Glutamatergic neuron (in vitro differentiated cells): ENCODE measurements around the gene DOP1A. TPM values are rescaled to one million over a fixed set of nuclear protein-coding genes. Genes with fewer than 3 reads are reported as not detected.
A peak's percentile ranks its signal among the peaks of the same experiment; 100 is the strongest.

ENCODE experiments used
- DNase-seq: peaks from one replicate; pipeline ENCODE4 v3.0.0; 2022
- H3K27ac Mint-ChIP-seq: one replicate; pipeline ENCODE4 v1.8.0; 2020; ENCODE audit warnings: mild to moderate bottlenecking, mixed read lengths, inconsistent platforms; ENCODE audit not compliant: unreplicated experiment
- H3K27me3 Mint-ChIP-seq: one replicate; pipeline ENCODE4 v1.8.0; 2020; ENCODE audit warnings: mild to moderate bottlenecking, moderate library complexity, mixed read lengths, inconsistent platforms; ENCODE audit not compliant: unreplicated experiment
- H3K36me3 Mint-ChIP-seq: one replicate; pipeline ENCODE4 v1.8.0; 2020; ENCODE audit warnings: mild to moderate bottlenecking, mixed read lengths, inconsistent platforms; ENCODE audit not compliant: unreplicated experiment
- H3K4me1 Mint-ChIP-seq: one replicate; pipeline ENCODE4 v1.8.0; 2020; ENCODE audit warnings: mild to moderate bottlenecking, low read depth, mixed read lengths, inconsistent platforms; ENCODE audit not compliant: unreplicated experiment
- H3K4me3 Mint-ChIP-seq: one replicate; pipeline ENCODE4 v1.8.0; 2020; ENCODE audit warnings: mild to moderate bottlenecking, mixed read lengths, inconsistent platforms; ENCODE audit not compliant: unreplicated experiment
- H3K9me3 Mint-ChIP-seq: one replicate; pipeline ENCODE4 v1.8.0; 2020; ENCODE audit warnings: mild to moderate bottlenecking, moderate library complexity, mixed read lengths, inconsistent platforms; ENCODE audit not compliant: unreplicated experiment
- CTCF ChIP-seq: fragments of 200-600 bp; sonication (generic); IDR thresholded peaks from one replicate; pipeline ENCODE4 v1.5.0; 2021; ENCODE audit not compliant: partially characterized antibody, unreplicated experiment
- total RNA-seq: library from RNA; stranded (reverse); fragmentation: NEBNext Ultra II Directional; extraction: Animal tissue kit (Norgen Biotek cat#: 25700); gene quantifications from one replicate; pipeline ENCODE4 v1.2.1, GENCODE V29; 2021; ENCODE audit not compliant: unreplicated experiment

The DOP1A gene
- total RNA-seq, 1 donor from 2014 or later, result 40.8 TPM

- Mint-ChIP-seq H3K27me3 (no peaks in the 10 kb centered on the region), H3K9me3 (no peaks in the 10 kb centered on the region), H3K4me3 (no peak overlapping the region), H3K4me1 (peaks cover 6% of the 10 kb centered on the region), H3K27ac (no peak overlapping the region), H3K36me3 (no peaks in the 10 kb centered on the region)
- no peak for DNase-seq
- TF ChIP-seq CTCF, result no peak
Measured at GRCh38 chr6:83053678-83054077, 13.8 kb upstream of the DOP1A start.

- no peaks in the 10 kb centered on the region for H3K36me3 Mint-ChIP-seq
- DNase-seq, result peak; percentile 42
- H3K27me3 Mint-ChIP-seq, result peaks cover 1% of the 10 kb centered on the region
- H3K27ac Mint-ChIP-seq, result no peak overlapping the region
- H3K4me3 Mint-ChIP-seq, result no peak overlapping the region
- no peaks in the 10 kb centered on the region for H3K9me3 Mint-ChIP-seq
- H3K4me1 Mint-ChIP-seq, result peaks cover 6% of the 10 kb centered on the region
- peak; percentile 90 for TF ChIP-seq CTCF
Measured at GRCh38 chr6:83055366-83055964, 12.0 kb upstream of the DOP1A start.

GRCh38 chr6:83057705-83058321 lies 9.7 kb upstream of the DOP1A start:
- TF ChIP-seq CTCF, result peak; percentile 61
- no peak overlapping the region for H3K4me3 Mint-ChIP-seq
- H3K36me3 Mint-ChIP-seq, result no peaks in the 10 kb centered on the region
- H3K4me1 Mint-ChIP-seq, result peaks cover 6% of the 10 kb centered on the region
- no peaks in the 10 kb centered on the region for H3K9me3 Mint-ChIP-seq
- H3K27ac Mint-ChIP-seq, result no peak overlapping the region
- H3K27me3 Mint-ChIP-seq, result peaks cover 1% of the 10 kb centered on the region
- DNase-seq, result peak; percentile 61

GRCh38 chr6:83061190-83061589 lies 6.3 kb upstream of the DOP1A start:
- peaks cover 1% of the 10 kb centered on the region for H3K27me3 Mint-ChIP-seq
- no peaks in the 10 kb centered on the region for H3K36me3 Mint-ChIP-seq
- no peak for DNase-seq
- no peak overlapping the region for H3K4me3 Mint-ChIP-seq
- TF ChIP-seq CTCF, result no peak
- H3K9me3 Mint-ChIP-seq, result no peaks in the 10 kb centered on the region
- H3K4me1 Mint-ChIP-seq, result peaks cover 6% of the 10 kb centered on the region
- H3K27ac Mint-ChIP-seq, result no peak overlapping the region

- TF ChIP-seq CTCF, result no peak
- Mint-ChIP-seq H3K27ac (no peak overlapping the region), H3K9me3 (no peaks in the 10 kb centered on the region), H3K4me3 (no peak overlapping the region), H3K4me1 (no peaks in the 10 kb centered on the region), H3K27me3 (peaks cover 1% of the 10 kb centered on the region), H3K36me3 (no peaks in the 10 kb centered on the region)
- no peak for DNase-seq
Measured at GRCh38 chr6:83062225-83062624, 5.2 kb upstream of the DOP1A start.
